Measurements from ENCODE around the gene GRAP. TPM values are rescaled to one million over a fixed set of nuclear protein-coding genes. Genes with fewer than 3 reads are reported as not detected.
"Not testable (repeated sequence)": the region's sequence is repeated elsewhere in the genome, so short reads cannot be mapped to it uniquely, and the experiment has no call there.

Gene GRAP
- polyA plus RNA-seq, 4 donors = 2.7 to 8.1 (median 5.9) TPM; not detected in 1

- H3K27ac ChIP-seq (ENCODE audit: low read depth in 1 of 3, low read length in 2 of 3); H3K4me3 ChIP-seq (ENCODE audit: low read depth in 1 of 3, low read length in 3 of 3); DNase-seq; FAIRE-seq; H3K27me3 ChIP-seq (ENCODE audit: control insufficient read depth in 3 of 3, insufficient read depth in 3 of 3, low read length in 3 of 3); H3K4me1 ChIP-seq (ENCODE audit: control insufficient read depth in 3 of 3, insufficient read depth in 2 of 3, low read depth in 1 of 3, low read length in 2 of 3); H3K36me3 ChIP-seq (ENCODE audit: control insufficient read depth in 3 of 3, insufficient read depth in 2 of 3, low read depth in 1 of 3, low read length in 3 of 3); H3K9me3 ChIP-seq (ENCODE audit: control insufficient read depth in 2 of 2, insufficient read depth in 1 of 2, low read depth in 1 of 2, low read length in 1 of 2): not testable (repeated sequence)
- no CpG with 5 or more reads among the region's 6 CpGs for WGBS, 3 donors
These were observed 10.6 kb downstream of the GRAP start for GRCh38 chr17:19036186-19036585.

- H3K4me1 ChIP-seq (ENCODE audit: control insufficient read depth in 3 of 3, insufficient read depth in 2 of 3, low read depth in 1 of 3, low read length in 2 of 3); H3K27ac ChIP-seq (ENCODE audit: low read depth in 1 of 3, low read length in 2 of 3); H3K4me3 ChIP-seq (ENCODE audit: low read depth in 1 of 3, low read length in 3 of 3); H3K36me3 ChIP-seq (ENCODE audit: control insufficient read depth in 3 of 3, insufficient read depth in 2 of 3, low read depth in 1 of 3, low read length in 3 of 3); FAIRE-seq; H3K27me3 ChIP-seq (ENCODE audit: control insufficient read depth in 3 of 3, insufficient read depth in 3 of 3, low read length in 3 of 3); DNase-seq; H3K9me3 ChIP-seq (ENCODE audit: control insufficient read depth in 2 of 2, insufficient read depth in 1 of 2, low read depth in 1 of 2, low read length in 1 of 2): not testable (repeated sequence)
- 51% methylated on average over 2 of the region's 24 CpGs; no CpG with 5 or more reads in 2 of the 3 donors for WGBS, 3 donors
These were observed 14.3 kb downstream of the GRAP start for GRCh38 chr17:19032377-19032988.

GRCh38 chr17:19031729-19032128, 15.0 kb downstream of the GRAP start:
- H3K36me3 ChIP-seq (ENCODE audit: control insufficient read depth in 3 of 3, insufficient read depth in 2 of 3, low read depth in 1 of 3, low read length in 3 of 3); H3K4me3 ChIP-seq (ENCODE audit: low read depth in 1 of 3, low read length in 3 of 3); H3K27ac ChIP-seq (ENCODE audit: low read depth in 1 of 3, low read length in 2 of 3); DNase-seq; H3K9me3 ChIP-seq (ENCODE audit: control insufficient read depth in 2 of 2, insufficient read depth in 1 of 2, low read depth in 1 of 2, low read length in 1 of 2); H3K4me1 ChIP-seq (ENCODE audit: control insufficient read depth in 3 of 3, insufficient read depth in 2 of 3, low read depth in 1 of 3, low read length in 2 of 3); FAIRE-seq; H3K27me3 ChIP-seq (ENCODE audit: control insufficient read depth in 3 of 3, insufficient read depth in 3 of 3, low read length in 3 of 3): not testable (repeated sequence)
- no CpG with 5 or more reads among the region's 4 CpGs for WGBS, 3 donors

GRCh38 chr17:19030771-19031449, 15.8 kb downstream of the GRAP start:
- WGBS, 3 donors = 80 to 100% (median 96%) methylated on average over 1 to 2 of the region's 5 CpGs
- H3K9me3 ChIP-seq (ENCODE audit: control insufficient read depth in 2 of 2, insufficient read depth in 1 of 2, low read depth in 1 of 2, low read length in 1 of 2); H3K4me3 ChIP-seq (ENCODE audit: low read depth in 1 of 3, low read length in 3 of 3); H3K36me3 ChIP-seq (ENCODE audit: control insufficient read depth in 3 of 3, insufficient read depth in 2 of 3, low read depth in 1 of 3, low read length in 3 of 3); H3K27ac ChIP-seq (ENCODE audit: low read depth in 1 of 3, low read length in 2 of 3); H3K4me1 ChIP-seq (ENCODE audit: control insufficient read depth in 3 of 3, insufficient read depth in 2 of 3, low read depth in 1 of 3, low read length in 2 of 3); FAIRE-seq; H3K27me3 ChIP-seq (ENCODE audit: control insufficient read depth in 3 of 3, insufficient read depth in 3 of 3, low read length in 3 of 3); DNase-seq: not testable (repeated sequence)

GRCh38 chr17:19029740-19030139, 17.0 kb downstream of the GRAP start:
- WGBS, 3 donors = 60% methylated on average over 2 of the region's 5 CpGs; no CpG with 5 or more reads in 2 of the 3 donors
- H3K4me1 ChIP-seq (ENCODE audit: control insufficient read depth in 3 of 3, insufficient read depth in 2 of 3, low read depth in 1 of 3, low read length in 2 of 3); H3K36me3 ChIP-seq (ENCODE audit: control insufficient read depth in 3 of 3, insufficient read depth in 2 of 3, low read depth in 1 of 3, low read length in 3 of 3); DNase-seq; H3K27ac ChIP-seq (ENCODE audit: low read depth in 1 of 3, low read length in 2 of 3); H3K27me3 ChIP-seq (ENCODE audit: control insufficient read depth in 3 of 3, insufficient read depth in 3 of 3, low read length in 3 of 3); H3K9me3 ChIP-seq (ENCODE audit: control insufficient read depth in 2 of 2, insufficient read depth in 1 of 2, low read depth in 1 of 2, low read length in 1 of 2); FAIRE-seq; H3K4me3 ChIP-seq (ENCODE audit: low read depth in 1 of 3, low read length in 3 of 3): not testable (repeated sequence)

- H3K4me3 ChIP-seq (ENCODE audit: low read depth in 1 of 3, low read length in 3 of 3); H3K27me3 ChIP-seq (ENCODE audit: control insufficient read depth in 3 of 3, insufficient read depth in 3 of 3, low read length in 3 of 3); H3K9me3 ChIP-seq (ENCODE audit: control insufficient read depth in 2 of 2, insufficient read depth in 1 of 2, low read depth in 1 of 2, low read length in 1 of 2); H3K27ac ChIP-seq (ENCODE audit: low read depth in 1 of 3, low read length in 2 of 3); H3K4me1 ChIP-seq (ENCODE audit: control insufficient read depth in 3 of 3, insufficient read depth in 2 of 3, low read depth in 1 of 3, low read length in 2 of 3); FAIRE-seq; DNase-seq; H3K36me3 ChIP-seq (ENCODE audit: control insufficient read depth in 3 of 3, insufficient read depth in 2 of 3, low read depth in 1 of 3, low read length in 3 of 3): not testable (repeated sequence)
- WGBS, 3 donors = no CpG with 5 or more reads among the region's 11 CpGs
These were observed 18.1 kb downstream of the GRAP start for GRCh38 chr17:19028671-19029070.

GRCh38 chr17:19024101-19025078, 22.4 kb downstream of the GRAP start:
- H3K27me3 ChIP-seq (ENCODE audit: control insufficient read depth in 3 of 3, insufficient read depth in 3 of 3, low read length in 3 of 3) = no peaks in the 10 kb centered on the region
- H3K9me3 ChIP-seq (ENCODE audit: control insufficient read depth in 2 of 2, insufficient read depth in 1 of 2, low read depth in 1 of 2, low read length in 1 of 2) = no peaks in the 10 kb centered on the region
- H3K4me1 ChIP-seq (ENCODE audit: control insufficient read depth in 3 of 3, insufficient read depth in 2 of 3, low read depth in 1 of 3, low read length in 2 of 3) = peaks cover 0 to 2% (median 0%) of the 10 kb centered on the region in 3 donors
- FAIRE-seq = no peak
- H3K36me3 ChIP-seq (ENCODE audit: control insufficient read depth in 3 of 3, insufficient read depth in 2 of 3, low read depth in 1 of 3, low read length in 3 of 3) = no peaks in the 10 kb centered on the region
- H3K27ac ChIP-seq (ENCODE audit: low read depth in 1 of 3, low read length in 2 of 3) = no peak overlapping the region
- WGBS, 3 donors = 80% methylated on average over 22 of the region's 22 CpGs
- H3K4me3 ChIP-seq (ENCODE audit: low read depth in 1 of 3, low read length in 3 of 3) = no peak overlapping the region
- no peak for DNase-seq

- no peaks in the 10 kb centered on the region for H3K27me3 ChIP-seq (ENCODE audit: control insufficient read depth in 3 of 3, insufficient read depth in 3 of 3, low read length in 3 of 3)
- WGBS, 3 donors = 79 to 92% (median 84%) methylated on average over 9 of the region's 9 CpGs
- FAIRE-seq (no peak), DNase-seq (no peak)
- peaks cover 0 to 5% (median 0%) of the 10 kb centered on the region in 3 donors for H3K4me1 ChIP-seq (ENCODE audit: control insufficient read depth in 3 of 3, insufficient read depth in 2 of 3, low read depth in 1 of 3, low read length in 2 of 3)
- no peak overlapping the region for H3K4me3 ChIP-seq (ENCODE audit: low read depth in 1 of 3, low read length in 3 of 3)
- H3K9me3 ChIP-seq (ENCODE audit: control insufficient read depth in 2 of 2, insufficient read depth in 1 of 2, low read depth in 1 of 2, low read length in 1 of 2) = no peaks in the 10 kb centered on the region
- H3K36me3 ChIP-seq (ENCODE audit: control insufficient read depth in 3 of 3, insufficient read depth in 2 of 3, low read depth in 1 of 3, low read length in 3 of 3) = no peaks in the 10 kb centered on the region
- no peak overlapping the region for H3K27ac ChIP-seq (ENCODE audit: low read depth in 1 of 3, low read length in 2 of 3)
These were observed 23.4 kb downstream of the GRAP start for GRCh38 chr17:19023209-19023999.
